ENCODE results near the gene KLHL3.

The KLHL3 gene

DNA sequence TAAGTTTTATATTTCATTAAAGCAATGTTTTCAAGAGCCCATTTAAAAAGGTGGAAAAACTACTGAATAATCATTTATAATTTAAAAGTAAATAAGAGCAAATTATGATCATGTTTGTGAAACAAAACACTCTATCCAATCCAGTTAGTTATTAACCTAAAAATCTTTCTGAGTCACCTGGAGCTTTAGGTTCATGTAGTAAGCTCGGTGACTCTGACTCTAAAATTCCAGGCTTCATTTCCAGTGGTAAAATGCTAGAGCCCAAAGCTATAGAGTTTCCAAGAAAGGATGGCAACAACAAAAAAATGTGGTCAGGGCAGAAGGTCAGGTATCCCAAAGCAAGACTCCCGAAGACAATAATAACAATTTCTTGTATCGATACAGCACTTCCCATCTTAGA is 160.7 kb downstream of the KLHL3 start:
- DNase-seq (ENCODE audit: low spot score): no peak

DNA sequence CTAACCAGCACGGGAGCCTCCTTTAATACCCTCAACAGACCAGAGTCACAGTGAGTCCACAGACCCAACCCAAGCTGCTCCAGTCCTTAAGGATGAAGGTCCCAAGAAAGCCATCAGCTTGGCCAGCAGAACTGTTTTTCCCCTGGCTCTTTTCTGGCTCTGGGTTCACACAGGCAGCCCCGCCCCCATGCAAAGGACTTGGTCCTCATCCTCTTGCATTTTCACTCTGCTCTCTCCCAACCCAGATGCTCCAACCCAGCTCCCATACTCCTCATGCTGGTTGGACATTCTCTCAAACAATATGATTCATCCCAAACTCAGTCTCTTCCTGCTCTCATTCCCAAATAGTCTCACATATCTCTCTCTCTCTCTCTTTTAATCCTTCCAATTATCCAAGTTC is 162.5 kb downstream of the KLHL3 start:
- no peak for DNase-seq (ENCODE audit: low spot score)

- no peak for DNase-seq (ENCODE audit: low spot score)
These were observed 163.7 kb downstream of the KLHL3 start for GRCh38 chr5:137572042-137572695.

- DNase-seq (ENCODE audit: low spot score): no peak
These were observed 165.8 kb downstream of the KLHL3 start for GRCh38 chr5:137570070-137570469.

Measured in activated CD4-positive, alpha-beta T cell treated with anti-CD3 and anti-CD28 coated beads, Interleukin-2, Interleukin-4, amounts not matched to agents 100 ng/mL and 50 ng/mL, durations not matched to agents 16 hours and 8 hours (primary cell).